K562 (cell line): ENCODE measurements around the gene SZT2. TPM values are rescaled to one million over a fixed set of nuclear protein-coding genes. Genes with fewer than 3 reads are reported as not detected.

Experiments used
- ATAC-seq: fragments of 200-7000 bp; cut with Tn5 transposase; 3 replicates; pipeline ENCODE4 v1.9.1; 2020; ENCODE audit warnings: moderate library complexity
- BruUV-seq: library from RNA; stranded (reverse); fragments of 400-500 nt; replicated peaks from 2 replicates; lab custom pipeline; 2021; lab: Mats Ljungman, UMichigan
- CTCF ChIA-PET: fragments of 300-600 bp; formaldehyde crosslinking; extraction: SDS; loops from one replicate; lab custom pipeline; 2021; ENCODE audit warnings: low intra/inter-chr PET ratio; lab: Yijun Ruan, JAX
- POLR2A ChIA-PET: fragments of 300-600, 350-650 bp; sonication (Branson Sonifier 250); formaldehyde crosslinking; extraction: SDS; loops from one replicate; lab custom pipeline; 2021; ENCODE audit warnings: antibody characterized with exemption, inconsistent platforms; lab: Yijun Ruan, JAX
- DNase-seq, 4 experiments: peaks; one replicate each; pipeline versions ENCODE4 v3.0.0 to v3.0.0-alpha.2; 2011 to 2018; ENCODE audit warnings: low spot score in 3 of 4, mixed read lengths in 3 of 4; ENCODE audit errors: extremely low read depth in 1 of 4
- FAIRE-seq: peaks from 2 replicates; lab custom pipeline; 2011; peaks lifted over from hg19 to GRCh38; lab: Jason Lieb, UNC
- H2AFZ ChIP-seq: 2 replicates; pipeline ENCODE4 v1.6.0; 2011; ENCODE audit warnings: low read depth, low read length, control low read depth, inconsistent platforms
- H3K27ac ChIP-seq: fragments of 200-600 bp; 3 replicates; pipeline ENCODE4 v1.8.0; 2011; ENCODE audit warnings: low read depth, mild to moderate bottlenecking, control low read depth, inconsistent platforms, low read length, moderate library complexity, mixed read lengths; ENCODE audit errors: extremely low read depth
- H3K27me3 ChIP-seq, 2 experiments: fragments of 300-600 bp in 1 of 2; 2 replicates in 1 of 2; 3 replicates in 1 of 2; pipeline versions ENCODE4 v1.6.0 to v1.8.0; 2011; ENCODE audit warnings: inconsistent platforms in 2 of 2, low read length in 2 of 2, mild to moderate bottlenecking in 1 of 2, mixed read lengths in 1 of 2, moderate library complexity in 1 of 2; ENCODE audit not compliant: control insufficient read depth in 2 of 2, insufficient read depth in 2 of 2
- H3K36me3 ChIP-seq: fragments of 300-600 bp; 3 replicates; pipeline ENCODE4 v1.8.0; 2011; ENCODE audit warnings: mild to moderate bottlenecking, low read length, inconsistent platforms; ENCODE audit not compliant: control insufficient read depth, insufficient read depth
- H3K4me1 ChIP-seq, 2 experiments: fragments of 200-600 bp in 1 of 2; replicated peaks in 1 of 2; 2 replicates in 1 of 2; 3 replicates in 1 of 2; pipeline versions ENCODE4 v1.5.1 to v1.8.0; 2011; ENCODE audit warnings: inconsistent platforms in 2 of 2, low read length in 2 of 2, mild to moderate bottlenecking in 1 of 2, mixed read lengths in 1 of 2, moderate library complexity in 1 of 2; ENCODE audit not compliant: control insufficient read depth in 2 of 2, insufficient read depth in 2 of 2
- H3K4me2 ChIP-seq: 2 replicates; pipeline ENCODE4 v1.6.1; 2011; ENCODE audit warnings: low read length, control low read depth, inconsistent platforms, mixed read lengths; ENCODE audit not compliant: insufficient read depth
- H3K4me3 ChIP-seq: fragments of 200-600 bp; sonication (generic), shearing (Covaris generic); 2 replicates; pipeline ENCODE4 v1.5.1; 2016; ENCODE audit warnings: control low read depth, inconsistent platforms
- H3K79me2 ChIP-seq: fragments of 200-600 bp; 3 replicates; pipeline ENCODE4 v1.8.0; 2011; ENCODE audit warnings: low read length, inconsistent platforms; ENCODE audit not compliant: control insufficient read depth, insufficient read depth
- H3K9ac ChIP-seq, 2 experiments: 2 replicates each; pipeline versions ENCODE4 v1.6.0 to v1.6.1; 2011; ENCODE audit warnings: low read depth in 2 of 2, low read length in 2 of 2, control low read depth in 1 of 2, inconsistent platforms in 1 of 2, mild to moderate bottlenecking in 1 of 2, mixed read lengths in 1 of 2; ENCODE audit not compliant: insufficient read depth in 1 of 2
- H3K9me1 ChIP-seq: one replicate; pipeline ENCODE4 v1.6.0; 2011; ENCODE audit warnings: inconsistent platforms, mild to moderate bottlenecking, low read length, moderate library complexity; ENCODE audit not compliant: control insufficient read depth, insufficient read depth
- H3K9me3 ChIP-seq: replicated peaks from 2 replicates; pipeline ENCODE4 v1.5.1; 2011; ENCODE audit warnings: low read depth, low read length, inconsistent platforms; ENCODE audit not compliant: control insufficient read depth, insufficient read depth
- H4K20me1 ChIP-seq: replicated peaks from 2 replicates; pipeline ENCODE4 v1.6.1; 2011; ENCODE audit warnings: low read length, inconsistent platforms, mixed read lengths; ENCODE audit not compliant: control insufficient read depth, insufficient read depth
- FOXK2 ChIP-seq, 2 experiments: fragments of 450-650 bp; IDR thresholded peaks in 1 of 2; conservative IDR thresholded peaks in 1 of 2; 2 replicates each; pipeline ENCODE4 v1.6.1; 2016; ENCODE audit warnings: low read depth in 2 of 2, mild to moderate bottlenecking in 1 of 2
- HMGN3 ChIP-seq: IDR thresholded peaks from 2 replicates; pipeline ENCODE4 v1.6.1; 2011; ENCODE audit warnings: borderline replicate concordance, low read depth, mild to moderate bottlenecking, mixed read lengths, low read length; ENCODE audit not compliant: insufficient read length; ENCODE audit errors: extremely low read depth
- LEF1 ChIP-seq: fragments of 450-650 bp; IDR thresholded peaks from 2 replicates; pipeline ENCODE4 v1.6.1; 2016; ENCODE audit warnings: mild to moderate bottlenecking
- MAZ ChIP-seq, 2 experiments: fragments of 450-650 bp in 1 of 2; sonication (generic) in 1 of 2; formaldehyde crosslinking; IDR thresholded peaks in 1 of 2; conservative IDR thresholded peaks in 1 of 2; 2 replicates each; pipeline versions ENCODE4 v1.4.0 to v1.5.0; 2020; ENCODE audit warnings: mild to moderate bottlenecking in 1 of 2, missing genetic modification reagents in 1 of 2
- MCM5 ChIP-seq: fragments of 450-650 bp; IDR thresholded peaks from 2 replicates; pipeline ENCODE4 v1.6.1; 2016; ENCODE audit warnings: low read depth
- MECOM ChIP-seq: fragments of 250-450 bp; sonication (Bioruptor Pico); IDR thresholded peaks from 2 replicates; pipeline ENCODE4 v1.8.0; 2022; ENCODE audit warnings: inconsistent platforms
- MTA3 ChIP-seq: fragments of 450-650 bp; formaldehyde crosslinking; IDR thresholded peaks from 2 replicates; pipeline ENCODE4 v1.6.1; 2017; ENCODE audit warnings: mild to moderate bottlenecking, borderline replicate concordance
- RBM25 ChIP-seq: fragments of 200-400 bp; formaldehyde crosslinking; IDR thresholded peaks from 2 replicates; pipeline ENCODE4 v1.6.1; 2018; ENCODE audit warnings: low read length, low read depth, moderate library complexity; ENCODE audit not compliant: severe bottlenecking
- SIN3B ChIP-seq: fragments of 450-650 bp; IDR thresholded peaks from 2 replicates; pipeline ENCODE4 v1.6.1; 2017; ENCODE audit warnings: low read depth, mild to moderate bottlenecking, moderate library complexity
- SIRT6 ChIP-seq: IDR thresholded peaks from one replicate; pipeline ENCODE4 v1.6.1; 2012; ENCODE audit warnings: low read depth, mild to moderate bottlenecking, control low read depth, inconsistent platforms, low read length, moderate library complexity
- TAF15 ChIP-seq: fragments of 200-400 bp; formaldehyde crosslinking; IDR thresholded peaks from 2 replicates; pipeline ENCODE4 v1.6.1; 2017; ENCODE audit warnings: mild to moderate bottlenecking, low read depth, low read length, moderate library complexity
- TSC22D4 ChIP-seq: fragments of 450-650 bp; IDR thresholded peaks from 2 replicates; pipeline ENCODE4 v1.6.1; 2016; ENCODE audit warnings: missing genetic modification characterization, missing biosample characterization, control low read depth
- WHSC1 ChIP-seq: IDR thresholded peaks from one replicate; pipeline ENCODE4 v1.6.1; 2012; ENCODE audit warnings: low read length, control low read depth, inconsistent platforms
- ZKSCAN8 ChIP-seq: fragments of 200-800 bp; sonication (Bioruptor generic); IDR thresholded peaks from 2 replicates; pipeline ENCODE4 v1.6.1; 2016; ENCODE audit warnings: missing genetic modification characterization, missing compliant biosample characterization
- WGBS: fragments of 100-300 bp; shearing (Covaris generic); methylation state at CpG from one replicate; pipeline ENCODE4 v1.1.6; 2016; ENCODE audit warnings: low coverage, mixed read lengths; ENCODE audit not compliant: insufficient coverage; ENCODE audit errors: missing lambda C conversion rate; 5-methylcytosine and 5-hydroxymethylcytosine counted together
- in situ Hi-C: fragments of 300-500 bp; cut with MboI; formaldehyde crosslinking; loops from 4 replicates; pipeline ENCODE4 v1.15.0; 2018; ENCODE audit warnings: inconsistent platforms, mixed read lengths
- intact Hi-C: fragments of 100-400 bp; cut with micrococcal nuclease; formaldehyde crosslinking; loops from 2 replicates; pipeline ENCODE4 v1.14.2; 2022
- polyA plus RNA-seq, 8 experiments: library from polyadenylated mRNA; depleted of rRNA in 4 of 8; stranded (reverse) in 5 of 8; unstranded in 3 of 8; fragments of >200 nt; fragmentation: Nextera tagmentation in 2 of 8; fragmentation: Illumina TruSeq in 1 of 8; extraction: Ambion mirVana in 2 of 8; extraction: Trizol in 1 of 8; gene quantifications; 2 replicates each; pipeline versions ENCODE4 v1.2.1 to v1.2.3, GENCODE V29; 2011 to 2014; ENCODE audit warnings: inconsistent platforms in 1 of 8, missing spikeins in 1 of 8
- total RNA-seq, 7 experiments: library from RNA; depleted of rRNA in 6 of 7; stranded (reverse); fragments of >200 nt in 6 of 7; fragmentation: Illumina TruSeq in 2 of 7; extraction: Trizol in 2 of 7; gene quantifications; 2 replicates each; pipeline versions ENCODE4 v1.2.1 to v1.2.3, GENCODE V29; 2011 to 2021; ENCODE audit warnings: low replicate concordance in 1 of 7
- TF ChIP-seq, protein P1 (sequence below), 2 experiments: fragments of 450-650 bp in 1 of 2; sonication (generic) in 1 of 2; formaldehyde crosslinking in 1 of 2; IDR thresholded peaks in 1 of 2; conservative IDR thresholded peaks in 1 of 2; 2 replicates each; pipeline versions ENCODE4 v1.6.1 to v1.8.1; 2016 to 2023; ENCODE audit warnings: mild to moderate bottlenecking in 2 of 2, moderate library complexity in 2 of 2, inconsistent platforms in 1 of 2, missing genetic modification reagents in 1 of 2
- TF ChIP-seq, protein P2 (sequence below): fragments of 450-650 bp; conservative IDR thresholded peaks from 2 replicates; pipeline ENCODE4 v1.6.1; 2016; ENCODE audit warnings: missing genetic modification characterization, low read depth, mild to moderate bottlenecking, missing compliant biosample characterization, moderate library complexity
- TF ChIP-seq, protein P3 (sequence below): fragments of 250-450 bp; sonication (Bioruptor Pico); IDR thresholded peaks from 2 replicates; pipeline ENCODE4 v1.5.0; 2020; ENCODE audit warnings: mild to moderate bottlenecking, borderline replicate concordance

SZT2 gene
- total and polyA plus RNA-seq, 9 of the 15 experiments (the other 6 are each of a cell fraction or from before 2014, with no cell fraction given), result 0.88 to 31.0 (median 12.8) TPM

DNA sequence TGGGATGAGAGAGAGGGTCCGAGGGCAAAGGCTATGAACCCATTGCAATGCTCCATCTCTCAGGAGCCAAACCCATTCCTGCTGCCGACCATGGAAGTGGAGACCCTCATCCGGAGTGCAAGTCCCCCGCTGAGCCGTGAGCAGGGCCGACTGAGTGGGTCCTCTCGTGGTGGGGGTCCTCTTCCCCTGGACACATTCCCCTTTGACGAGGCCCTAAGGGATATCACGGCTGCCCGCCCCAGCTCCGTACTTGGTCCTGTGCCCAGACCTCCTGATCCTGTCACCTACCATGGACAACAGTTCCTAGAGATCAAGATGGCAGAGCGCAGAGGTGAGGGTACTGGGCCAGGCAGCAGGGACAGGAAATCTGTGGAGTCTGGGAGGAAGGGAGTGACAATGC is 53.1 kb downstream of the SZT2 start:
- in situ Hi-C loops (no loop called here), intact Hi-C loops (no loop called here)
- no peak overlapping the region for H3K27ac ChIP-seq
- peaks cover 46% of the 10 kb centered on the region; the same call in 2 of the 3 replicates for H3K36me3 ChIP-seq
- ATAC-seq, result no peak
- H3K4me1 ChIP-seq, result peaks cover 8% of the 10 kb centered on the region in 2 experiments; a peak in 3 of 5 replicates
- 84% methylated on average over 11 of the region's 12 CpGs for WGBS
- peaks cover 4% of the 10 kb centered on the region for H3K9me1 ChIP-seq
- BruUV-seq, result no TSS peak
- no peaks in the 10 kb centered on the region for H3K27me3 ChIP-seq
- no peak overlapping the region for H3K4me2 ChIP-seq
- CTCF ChIA-PET, result no interaction called here
- no peak overlapping the region for H3K9ac ChIP-seq
- no peak for DNase-seq
- H3K4me3 ChIP-seq, result no peak overlapping the region
- no peak for FAIRE-seq
- peaks cover 4% of the 10 kb centered on the region; the same call in 1 of the 2 replicates for H4K20me1 ChIP-seq
- H2AFZ ChIP-seq, result no peak overlapping the region
- H3K79me2 ChIP-seq, result no peaks in the 10 kb centered on the region
- H3K9me3 ChIP-seq, result no peaks in the 10 kb centered on the region
- POLR2A ChIA-PET, result interaction anchor here (1.3 kb wide), 1 partner anchor 9 kb away, joined by 6 read pairs; no protein-coding TSS in a partner anchor
- TF ChIP-seq HMGN3, result no peak
- TF ChIP-seq FOXK2 (conservative IDR thresholded peaks at IDR 0.05 in 1 of 2, IDR thresholded peaks at IDR 0.05 in 1 of 2; ENCODE audit: low read depth in 2 of 2), result no peak
- no peak for TF ChIP-seq MTA3
- no peak for TF ChIP-seq SIN3B
- no peak for TF ChIP-seq SIRT6
- TF ChIP-seq MAZ (CRISPR knock-in tag; conservative IDR thresholded peaks at IDR 0.05 in 1 of 2, IDR thresholded peaks at IDR 0.05 in 1 of 2), result no peak
- no peak for TF ChIP-seq TSC22D4 (tag)
- no peak for TF ChIP-seq MCM5
- TF ChIP-seq, protein P1, sequence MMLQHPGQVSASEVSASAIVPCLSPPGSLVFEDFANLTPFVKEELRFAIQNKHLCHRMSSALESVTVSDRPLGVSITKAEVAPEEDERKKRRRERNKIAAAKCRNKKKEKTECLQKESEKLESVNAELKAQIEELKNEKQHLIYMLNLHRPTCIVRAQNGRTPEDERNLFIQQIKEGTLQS (IDR thresholded peaks at IDR 0.05), result no peak
- TF ChIP-seq, protein P1 (CRISPR knock-in tag; conservative IDR thresholded peaks at IDR 0.05), result no peak
- TF ChIP-seq, protein P2, sequence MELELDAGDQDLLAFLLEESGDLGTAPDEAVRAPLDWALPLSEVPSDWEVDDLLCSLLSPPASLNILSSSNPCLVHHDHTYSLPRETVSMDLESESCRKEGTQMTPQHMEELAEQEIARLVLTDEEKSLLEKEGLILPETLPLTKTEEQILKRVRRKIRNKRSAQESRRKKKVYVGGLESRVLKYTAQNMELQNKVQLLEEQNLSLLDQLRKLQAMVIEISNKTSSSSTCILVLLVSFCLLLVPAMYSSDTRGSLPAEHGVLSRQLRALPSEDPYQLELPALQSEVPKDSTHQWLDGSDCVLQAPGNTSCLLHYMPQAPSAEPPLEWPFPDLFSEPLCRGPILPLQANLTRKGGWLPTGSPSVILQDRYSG (tag), result no peak
- TF ChIP-seq, protein P3, sequence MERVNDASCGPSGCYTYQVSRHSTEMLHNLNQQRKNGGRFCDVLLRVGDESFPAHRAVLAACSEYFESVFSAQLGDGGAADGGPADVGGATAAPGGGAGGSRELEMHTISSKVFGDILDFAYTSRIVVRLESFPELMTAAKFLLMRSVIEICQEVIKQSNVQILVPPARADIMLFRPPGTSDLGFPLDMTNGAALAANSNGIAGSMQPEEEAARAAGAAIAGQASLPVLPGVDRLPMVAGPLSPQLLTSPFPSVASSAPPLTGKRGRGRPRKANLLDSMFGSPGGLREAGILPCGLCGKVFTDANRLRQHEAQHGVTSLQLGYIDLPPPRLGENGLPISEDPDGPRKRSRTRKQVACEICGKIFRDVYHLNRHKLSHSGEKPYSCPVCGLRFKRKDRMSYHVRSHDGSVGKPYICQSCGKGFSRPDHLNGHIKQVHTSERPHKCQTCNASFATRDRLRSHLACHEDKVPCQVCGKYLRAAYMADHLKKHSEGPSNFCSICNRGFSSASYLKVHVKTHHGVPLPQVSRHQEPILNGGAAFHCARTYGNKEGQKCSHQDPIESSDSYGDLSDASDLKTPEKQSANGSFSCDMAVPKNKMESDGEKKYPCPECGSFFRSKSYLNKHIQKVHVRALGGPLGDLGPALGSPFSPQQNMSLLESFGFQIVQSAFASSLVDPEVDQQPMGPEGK (CRISPR knock-in tag), result no peak
- TF ChIP-seq LEF1, result no peak
- TF ChIP-seq TAF15, result no peak
- TF ChIP-seq ZKSCAN8 (CRISPR knock-in tag), result no peak
- no peak for TF ChIP-seq MECOM (CRISPR knock-in tag)
- TF ChIP-seq WHSC1, result no peak
- no peak for TF ChIP-seq RBM25
